K562 (cell line): ENCODE data around the gene EPHB4. TPM values are rescaled to one million over a fixed set of nuclear protein-coding genes. Genes with fewer than 3 reads are reported as not detected.

Experiments used
- ATF1 ChIP-seq, 2 experiments: fragments of 450-650 bp in 1 of 2; IDR thresholded peaks; 2 replicates each; pipeline ENCODE4 v1.6.1; 2016; ENCODE audit warnings: missing compliant biosample characterization in 1 of 2, missing genetic modification characterization in 1 of 2
- CBX8 ChIP-seq: fragments of 200-600 bp; sonication (generic); IDR thresholded peaks from 2 replicates; pipeline ENCODE4 v1.6.1; 2012; ENCODE audit warnings: borderline replicate concordance, mixed run types, low read depth, mild to moderate bottlenecking, moderate library complexity, mixed read lengths, low read length, control low read depth, inconsistent platforms; ENCODE audit not compliant: poor library complexity, severe bottlenecking; ENCODE audit errors: extremely low read depth
- DDX20 ChIP-seq: fragments of 450-650 bp; IDR thresholded peaks from 2 replicates; pipeline ENCODE4 v1.6.1; 2016; ENCODE audit warnings: missing genetic modification characterization, low read depth, mild to moderate bottlenecking, missing compliant biosample characterization, moderate library complexity
- FIP1L1 ChIP-seq: fragments of 200-400 bp; formaldehyde crosslinking; IDR thresholded peaks from 2 replicates; pipeline ENCODE4 v1.6.1; 2018; ENCODE audit warnings: mild to moderate bottlenecking, low read depth, low read length; ENCODE audit not compliant: poor library complexity, severe bottlenecking
- HNRNPH1 ChIP-seq: fragments of 200-400 bp; formaldehyde crosslinking; optimal IDR thresholded peaks from 2 replicates; pipeline ENCODE3; 2017; ENCODE audit warnings: low read depth, mild to moderate bottlenecking, low read length, moderate library complexity
- IRF2 ChIP-seq: sonication (generic); formaldehyde crosslinking; IDR thresholded peaks from 2 replicates; pipeline ENCODE4 v1.8.1; 2022; ENCODE audit warnings: mild to moderate bottlenecking, missing genetic modification reagents
- KDM5B ChIP-seq: fragments of 200-600 bp; sonication (generic); IDR thresholded peaks from 2 replicates; pipeline ENCODE4 v1.6.1; 2012; ENCODE audit warnings: low read depth, mild to moderate bottlenecking, moderate library complexity, low read length, control low read depth, inconsistent platforms; ENCODE audit not compliant: insufficient replicate concordance
- POLR2AphosphoS5 ChIP-seq: IDR thresholded peaks from 2 replicates; pipeline ENCODE4 v1.6.1; 2011; ENCODE audit warnings: mild to moderate bottlenecking, low read depth, low read length, moderate library complexity; ENCODE audit not compliant: control insufficient read depth, insufficient read depth
- SRSF3 ChIP-seq: fragments of 200-400 bp; formaldehyde crosslinking; IDR thresholded peaks from 2 replicates; pipeline ENCODE4 v1.6.1; 2016; ENCODE audit warnings: mild to moderate bottlenecking, low read length, moderate library complexity; ENCODE audit not compliant: insufficient read depth
- TARDBP ChIP-seq: fragments of 450-650 bp; IDR thresholded peaks from 2 replicates; pipeline ENCODE4 v1.6.1; 2016
- TSHZ1 ChIP-seq: fragments of 250-450 bp; sonication (Bioruptor Pico); IDR thresholded peaks from 2 replicates; pipeline ENCODE4 v1.4.0; 2020; ENCODE audit warnings: mild to moderate bottlenecking, moderate library complexity
- YY1 ChIP-seq, 3 experiments: IDR thresholded peaks; 2 replicates each; pipeline ENCODE4 v1.6.1; 2011; ENCODE audit warnings: low read length in 2 of 3, mild to moderate bottlenecking in 2 of 3, moderate library complexity in 2 of 3, borderline replicate concordance in 1 of 3, control low read depth in 1 of 3, low read depth in 1 of 3; ENCODE audit not compliant: insufficient read depth in 3 of 3, insufficient replicate concordance in 2 of 3, control insufficient read depth in 1 of 3, insufficient read length in 1 of 3; ENCODE audit errors: extremely low read depth in 1 of 3
- ZNF398 ChIP-seq: fragments of 250-450 bp; sonication (Bioruptor Pico); IDR thresholded peaks from 2 replicates; pipeline ENCODE4 v1.8.0; 2021; ENCODE audit warnings: moderate library complexity, mild to moderate bottlenecking, inconsistent platforms
- ZNF644 ChIP-seq: fragments of 200-800 bp; sonication (Bioruptor generic); IDR thresholded peaks from 2 replicates; pipeline ENCODE4 v1.6.1; 2016; ENCODE audit warnings: low read depth, missing genetic modification characterization, missing compliant biosample characterization
- polyA plus RNA-seq, 8 experiments: library from polyadenylated mRNA; depleted of rRNA in 4 of 8; stranded (reverse) in 5 of 8; unstranded in 3 of 8; fragments of >200 nt; fragmentation: Nextera tagmentation in 2 of 8; fragmentation: Illumina TruSeq in 1 of 8; extraction: Ambion mirVana in 2 of 8; extraction: Trizol in 1 of 8; gene quantifications; 2 replicates each; pipeline versions ENCODE4 v1.2.1 to v1.2.3, GENCODE V29; 2011 to 2014; ENCODE audit warnings: inconsistent platforms in 1 of 8, missing spikeins in 1 of 8
- total RNA-seq, 7 experiments: library from RNA; depleted of rRNA in 6 of 7; stranded (reverse); fragments of >200 nt in 6 of 7; fragmentation: Illumina TruSeq in 2 of 7; extraction: Trizol in 2 of 7; gene quantifications; 2 replicates each; pipeline versions ENCODE4 v1.2.1 to v1.2.3, GENCODE V29; 2011 to 2021; ENCODE audit warnings: low replicate concordance in 1 of 7
- TF ChIP-seq, protein P1 (sequence below), 2 experiments: IDR thresholded peaks; 2 replicates each; pipeline ENCODE4 v1.6.1; 2011; ENCODE audit warnings: borderline replicate concordance in 1 of 2, control low read depth in 1 of 2, low read depth in 1 of 2, low read length in 1 of 2, mild to moderate bottlenecking in 1 of 2, mixed read lengths in 1 of 2, moderate library complexity in 1 of 2; ENCODE audit not compliant: insufficient read depth in 1 of 2, insufficient read length in 1 of 2, poor library complexity in 1 of 2, severe bottlenecking in 1 of 2; ENCODE audit errors: extremely low read depth in 1 of 2
- TF ChIP-seq, protein P2 (sequence below): fragments of 250-450 bp; sonication (Bioruptor Pico); IDR thresholded peaks from 2 replicates; pipeline ENCODE4 v1.6.1; 2021; ENCODE audit warnings: mild to moderate bottlenecking

The EPHB4 gene
- total and polyA plus RNA-seq, 9 of the 15 experiments (the other 6 are each of a cell fraction or from before 2014, with no cell fraction given) = 1.2 to 82.1 (median 37.9) TPM

DNA sequence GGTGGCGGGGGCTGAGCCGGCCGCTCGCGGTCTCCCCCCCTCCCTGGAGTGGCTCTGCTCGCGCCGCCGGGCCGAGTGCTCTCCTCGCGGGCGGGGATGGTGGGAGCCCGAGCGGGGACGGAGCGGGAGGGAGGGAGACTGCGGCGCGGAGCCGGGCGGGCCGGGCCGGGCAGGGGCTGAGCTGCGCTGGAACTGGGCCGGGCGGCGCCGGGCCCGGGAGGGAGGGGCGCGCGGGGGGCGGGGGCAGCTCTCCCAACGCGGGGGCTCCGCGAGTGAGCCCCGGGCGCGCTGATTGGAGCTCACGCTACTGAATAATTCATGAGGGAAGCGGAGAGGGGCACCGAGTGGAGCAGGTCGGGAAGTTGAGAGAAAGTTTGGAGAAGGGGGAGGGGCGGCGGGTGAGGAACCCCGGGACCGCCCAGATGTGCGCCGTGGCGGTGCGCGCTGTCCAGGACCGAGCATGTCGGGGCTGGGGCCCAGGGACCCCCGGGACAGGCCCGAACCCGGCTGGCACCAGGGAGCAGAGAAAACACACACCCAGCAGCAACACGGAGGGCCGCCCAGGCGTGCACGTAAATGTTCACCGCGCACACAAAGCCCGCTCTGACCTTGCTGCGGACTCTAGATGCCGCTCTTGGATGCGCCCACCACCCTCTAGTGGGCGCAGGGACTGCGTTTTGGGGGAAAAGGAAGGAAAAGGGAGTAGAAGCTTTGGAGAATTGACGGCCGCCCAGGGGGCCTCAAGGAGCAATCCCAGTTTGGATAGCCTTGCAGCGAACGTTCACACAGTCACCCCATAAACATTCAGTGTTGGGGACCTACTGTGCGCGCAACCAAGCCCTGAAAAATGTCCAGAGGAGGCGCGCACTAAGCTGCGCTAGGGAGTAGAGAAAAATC lies at the start of gene EPHB4 (continued):
- TF ChIP-seq TSHZ1 = no peak
- TF ChIP-seq, protein P1, sequence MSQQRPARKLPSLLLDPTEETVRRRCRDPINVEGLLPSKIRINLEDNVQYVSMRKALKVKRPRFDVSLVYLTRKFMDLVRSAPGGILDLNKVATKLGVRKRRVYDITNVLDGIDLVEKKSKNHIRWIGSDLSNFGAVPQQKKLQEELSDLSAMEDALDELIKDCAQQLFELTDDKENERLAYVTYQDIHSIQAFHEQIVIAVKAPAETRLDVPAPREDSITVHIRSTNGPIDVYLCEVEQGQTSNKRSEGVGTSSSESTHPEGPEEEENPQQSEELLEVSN (IDR thresholded peaks at IDR 0.05; ENCODE audit: borderline replicate concordance in 1 of 2, extremely low read depth in 1 of 2, insufficient read depth in 1 of 2, insufficient read length in 1 of 2, low read depth in 1 of 2, low read length in 1 of 2, poor library complexity in 1 of 2, severe bottlenecking in 1 of 2) = peak; percentile 2 to 29
- 0 out of 2 replicates have a peak, but pooled peaks have one; percentile 51 for TF ChIP-seq TARDBP
- peak; percentile 28 for TF ChIP-seq FIP1L1
- TF ChIP-seq, protein P2, sequence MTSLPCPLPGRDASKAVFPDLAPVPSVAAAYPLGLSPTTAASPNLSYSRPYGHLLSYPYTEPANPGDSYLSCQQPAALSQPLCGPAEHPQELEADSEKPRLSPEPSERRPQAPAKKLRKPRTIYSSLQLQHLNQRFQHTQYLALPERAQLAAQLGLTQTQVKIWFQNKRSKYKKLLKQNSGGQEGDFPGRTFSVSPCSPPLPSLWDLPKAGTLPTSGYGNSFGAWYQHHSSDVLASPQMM = no peak
- no peak for TF ChIP-seq DDX20
- TF ChIP-seq SRSF3 = no peak
- no peak for TF ChIP-seq POLR2AphosphoS5
- no peak for TF ChIP-seq HNRNPH1
- no peak for TF ChIP-seq ZNF398
- peak in 1 of 3 experiments; percentile 48 for TF ChIP-seq YY1 (IDR thresholded peaks at IDR 0.05; ENCODE audit: borderline replicate concordance in 1 of 3, control insufficient read depth in 1 of 3, extremely low read depth in 1 of 3, insufficient read depth in 3 of 3, insufficient read length in 1 of 3, insufficient replicate concordance in 2 of 3, low read depth in 1 of 3, low read length in 2 of 3)
- no peak for TF ChIP-seq CBX8
- no peak for TF ChIP-seq IRF2 (CRISPR knock-in tag)
- TF ChIP-seq ZNF644 (tag) = peak; percentile 25; the same call in 1 of the 2 replicates
- peak; percentile 76 for TF ChIP-seq KDM5B
- no peak for TF ChIP-seq ATF1 (CRISPR knock-in tag; IDR thresholded peaks at IDR 0.05)
- peak; percentile 79 for TF ChIP-seq ATF1 (tag; IDR thresholded peaks at IDR 0.05)
